GM23338 (cell line): ENCODE data around the gene AIG1. TPM values are rescaled to one million over a fixed set of nuclear protein-coding genes. Genes with fewer than 3 reads are reported as not detected.

Source experiments
- ATAC-seq: fragments of 200-7000 bp; cut with Tn5 transposase; 3 replicates; pipeline ENCODE4 v1.9.1; 2020
- DNase-seq: peaks from one replicate; pipeline ENCODE4 v3.0.0-alpha.2; 2015; ENCODE audit warnings: low spot score
- H2AFZ ChIP-seq: fragments of 200-600 bp; sonication (generic); 2 replicates; pipeline ENCODE4 v1.8.0; 2016; ENCODE audit warnings: antibody characterized with exemption, mild to moderate bottlenecking, moderate library complexity
- H3F3A ChIP-seq: fragments of 200-600 bp; sonication (generic); replicated peaks from 2 replicates; pipeline ENCODE4 v1.8.0; 2017; ENCODE audit warnings: antibody characterized with exemption, mixed run types, low read depth
- H3K27ac ChIP-seq: fragments of 200-600 bp; sonication (generic); 2 replicates; pipeline ENCODE4 v1.6.1; 2016; ENCODE audit warnings: low read depth
- H3K27me3 ChIP-seq: fragments of 200-600 bp; sonication (generic); 2 replicates; pipeline ENCODE4 v1.8.0; 2016; ENCODE audit warnings: mild to moderate bottlenecking, mixed run types, moderate library complexity; ENCODE audit not compliant: insufficient read depth
- H3K36me3 ChIP-seq: fragments of 200-600 bp; sonication (generic); 2 replicates; pipeline ENCODE4 v1.8.0; 2016; ENCODE audit warnings: mild to moderate bottlenecking; ENCODE audit not compliant: insufficient read depth
- H3K4me1 ChIP-seq: fragments of 200-600 bp; sonication (generic); 2 replicates; pipeline ENCODE4 v1.8.0; 2016; ENCODE audit warnings: mild to moderate bottlenecking, moderate library complexity; ENCODE audit not compliant: insufficient read depth
- H3K4me2 ChIP-seq: fragments of 200-600 bp; sonication (generic); 2 replicates; pipeline ENCODE4 v1.7.1; 2017; ENCODE audit warnings: mixed run types
- H3K4me3 ChIP-seq: fragments of 200-600 bp; sonication (generic); 2 replicates; pipeline ENCODE4 v1.6.1; 2016; ENCODE audit warnings: mixed run types
- H3K79me2 ChIP-seq: fragments of 200-600 bp; sonication (generic); replicated peaks from 2 replicates; pipeline ENCODE4 v1.8.0; 2017; ENCODE audit warnings: mild to moderate bottlenecking; ENCODE audit not compliant: insufficient read depth
- H3K9me2 ChIP-seq: fragments of 200-600 bp; sonication (generic); 2 replicates; pipeline ENCODE4 v1.8.0; 2017; ENCODE audit not compliant: insufficient read depth
- H4K20me1 ChIP-seq: fragments of 200-600 bp; sonication (generic); replicated peaks from 2 replicates; pipeline ENCODE4 v1.8.0; 2017; ENCODE audit warnings: mild to moderate bottlenecking; ENCODE audit not compliant: insufficient read depth
- H3K27ac Mint-ChIP-seq: 2 replicates; pipeline ENCODE4 v1.8.0; 2020; ENCODE audit warnings: inconsistent platforms, mild to moderate bottlenecking, moderate library complexity, mixed read lengths
- H3K27me3 Mint-ChIP-seq: 3 replicates; pipeline ENCODE4 v1.8.0; 2022; ENCODE audit warnings: low read depth, mild to moderate bottlenecking, moderate library complexity, mixed read lengths, inconsistent platforms; ENCODE audit not compliant: insufficient read depth, poor library complexity
- H3K36me3 Mint-ChIP-seq: 3 replicates; pipeline ENCODE4 v1.8.0; 2021; ENCODE audit warnings: low read depth, mild to moderate bottlenecking, inconsistent platforms, moderate library complexity, mixed read lengths
- H3K4me1 Mint-ChIP-seq: 3 replicates; pipeline ENCODE4 v1.8.0; 2020; ENCODE audit warnings: mild to moderate bottlenecking, inconsistent platforms, mixed read lengths
- H3K4me3 Mint-ChIP-seq: 3 replicates; pipeline ENCODE4 v1.8.0; 2021; ENCODE audit warnings: moderate library complexity, mild to moderate bottlenecking, inconsistent platforms, mixed read lengths
- H3K9me3 Mint-ChIP-seq: 3 replicates; pipeline ENCODE4 v1.8.0; 2020; ENCODE audit warnings: moderate library complexity, mild to moderate bottlenecking, inconsistent platforms, mixed read lengths
- CREB1 ChIP-seq: fragments of 250-450 bp; sonication (Bioruptor Pico); IDR thresholded peaks from 2 replicates; pipeline ENCODE4 v1.5.0; 2020; ENCODE audit warnings: low read depth, mild to moderate bottlenecking, moderate library complexity
- CTCF ChIP-seq, 2 experiments: fragments of 200-600 bp in 1 of 2; sonication (generic) in 1 of 2; conservative IDR thresholded peaks; 2 replicates each; pipeline versions ENCODE4 v1.5.1 to v1.6.1; 2016 to 2017; ENCODE audit warnings: antibody characterized with exemption in 2 of 2, low read depth in 2 of 2, mild to moderate bottlenecking in 2 of 2, moderate library complexity in 1 of 2
- ETS1 ChIP-seq: IDR thresholded peaks from 2 replicates; pipeline ENCODE4 v1.6.1; 2016; ENCODE audit warnings: antibody characterized with exemption
- EZH2 ChIP-seq: fragments of 200-600 bp; sonication (generic); IDR thresholded peaks from one replicate; pipeline ENCODE4 v1.8.0; 2017; ENCODE audit warnings: antibody characterized with exemption, mild to moderate bottlenecking, low read depth; ENCODE audit not compliant: unreplicated experiment
- EZH2phosphoT487 ChIP-seq: fragments of 200-600 bp; sonication (generic); IDR thresholded peaks from one replicate; pipeline ENCODE4 v1.8.1; 2018; ENCODE audit warnings: antibody characterized with exemption; ENCODE audit not compliant: unreplicated experiment
- JUNB ChIP-seq: IDR thresholded peaks from one replicate; pipeline ENCODE4 v1.6.1; 2016; ENCODE audit warnings: antibody characterized with exemption; ENCODE audit not compliant: unreplicated experiment
- NANOG ChIP-seq: IDR thresholded peaks from 2 replicates; pipeline ENCODE4 v1.6.1; 2016; ENCODE audit warnings: antibody characterized with exemption, borderline replicate concordance
- POLR2AphosphoS5 ChIP-seq: IDR thresholded peaks from 2 replicates; pipeline ENCODE4 v1.6.1; 2016; ENCODE audit warnings: antibody characterized with exemption, low read depth
- REST ChIP-seq: IDR thresholded peaks from one replicate; pipeline ENCODE4 v1.6.1; 2018; ENCODE audit warnings: antibody characterized with exemption; ENCODE audit not compliant: unreplicated experiment
- STAT1 ChIP-seq: IDR thresholded peaks from one replicate; pipeline ENCODE4 v1.6.1; 2016; ENCODE audit warnings: antibody characterized with exemption; ENCODE audit not compliant: unreplicated experiment
- ZNF114 ChIP-seq: fragments of 250-450 bp; sonication (Bioruptor Pico); IDR thresholded peaks from 2 replicates; pipeline ENCODE4 v1.5.0; 2020; ENCODE audit warnings: mild to moderate bottlenecking, moderate library complexity
- ZNF331 ChIP-seq: fragments of 250-450 bp; sonication (Bioruptor Pico); IDR thresholded peaks from 2 replicates; pipeline ENCODE4 v1.5.0; 2020; ENCODE audit warnings: low read depth, mild to moderate bottlenecking, moderate library complexity
- ZNF462 ChIP-seq: fragments of 250-450 bp; sonication (Bioruptor Pico); IDR thresholded peaks from 2 replicates; pipeline ENCODE4 v1.5.0; 2020; ENCODE audit warnings: mild to moderate bottlenecking, moderate library complexity
- polyA plus RNA-seq: library from polyadenylated mRNA; unstranded; fragments of >200 nt; fragmentation: Nextera tagmentation; extraction: Ambion mirVana; gene quantifications from 2 replicates; pipeline ENCODE4 v1.2.1, GENCODE V29; 2016
- total RNA-seq: library from RNA; depleted of rRNA; stranded (reverse); fragments of >200 nt; shearing (Covaris generic); gene quantifications from 2 replicates; pipeline ENCODE4 v1.2.3, GENCODE V29; 2014

The AIG1 gene
- total and polyA plus RNA-seq, 2 experiments from 2014 or later = 65.2 to 88.4 TPM

- TF ChIP-seq CTCF (conservative IDR thresholded peaks at IDR 0.05; ENCODE audit: low read depth in 2 of 2) = no peak
- TF ChIP-seq NANOG = no peak
- no peak for TF ChIP-seq CREB1 (CRISPR knock-in tag)
- no peak for TF ChIP-seq POLR2AphosphoS5
- no peak for TF ChIP-seq STAT1
- TF ChIP-seq REST = no peak
- no peak for TF ChIP-seq ZNF114 (CRISPR knock-in tag)
- TF ChIP-seq JUNB = no peak
- no peak for TF ChIP-seq EZH2phosphoT487
- no peak for TF ChIP-seq EZH2
- no peak for TF ChIP-seq ZNF331 (CRISPR knock-in tag)
- no peak for TF ChIP-seq ETS1
- no peak for TF ChIP-seq ZNF462 (CRISPR knock-in tag)
- H3K4me1 Mint-ChIP-seq = no peaks in the 10 kb centered on the region
- H3K4me3 Mint-ChIP-seq = no peak overlapping the region
These were observed 133.5 kb downstream of the AIG1 start for GRCh38 chr6:143194095-143194589.

More at GRCh38 chr6:143194095-143194589, 133.5 kb downstream of the AIG1 start:
- H3K36me3 ChIP-seq = no peaks in the 10 kb centered on the region
- no peaks in the 10 kb centered on the region for H3K79me2 ChIP-seq
- no peak overlapping the region for H3K4me2 ChIP-seq
- Mint-ChIP-seq H3K27ac (no peak overlapping the region), H3K36me3 (peaks cover 3% of the 10 kb centered on the region; the same call in 1 of the 3 replicates), H3K27me3 (no peaks in the 10 kb centered on the region), H3K9me3 (no peaks in the 10 kb centered on the region)
- H3K9me2 ChIP-seq = no peaks in the 10 kb centered on the region
- no peak overlapping the region for H3K27ac ChIP-seq
- no peak for ATAC-seq
- no peaks in the 10 kb centered on the region for H3K27me3 ChIP-seq
- H3K4me3 ChIP-seq = no peak overlapping the region
- DNase-seq = no peak
- no peaks in the 10 kb centered on the region for H3F3A ChIP-seq
- no peak overlapping the region for H2AFZ ChIP-seq
- H3K4me1 ChIP-seq = no peaks in the 10 kb centered on the region
- no peaks in the 10 kb centered on the region for H4K20me1 ChIP-seq
